ENCODE data around the gene MBIP.

The MBIP gene

GRCh38 chr14:36313206-36313605, 7.2 kb downstream of the MBIP start:
- DNase-seq, result no peak

GRCh38 chr14:36306836-36307235, 13.6 kb downstream of the MBIP start:
- no peak for DNase-seq

GRCh38 chr14:36304895-36305294, 15.5 kb downstream of the MBIP start:
- DNase-seq, result no peak

GRCh38 chr14:36303960-36304359, 16.5 kb downstream of the MBIP start:
- DNase-seq, result no peak

- no peak for DNase-seq
Measured at GRCh38 chr14:36302823-36303222, 17.6 kb downstream of the MBIP start.

GRCh38 chr14:36301159-36301558, 19.3 kb downstream of the MBIP start:
- no peak for DNase-seq

GRCh38 chr14:36300337-36300736, 20.1 kb downstream of the MBIP start:
- DNase-seq, result no peak

- no peak for DNase-seq
Measured at GRCh38 chr14:36295642-36296627, 24.5 kb downstream of the MBIP start.

GRCh38 chr14:36294543-36294942, 25.9 kb downstream of the MBIP start:
- no peak for DNase-seq

- peak; percentile 29 for DNase-seq
Measured at GRCh38 chr14:36293824-36294223, 26.6 kb downstream of the MBIP start.

- no peak for DNase-seq
Measured at GRCh38 chr14:36289954-36290353, 30.5 kb downstream of the MBIP start.

GRCh38 chr14:36288496-36288895, 31.9 kb downstream of the MBIP start:
- no peak for DNase-seq

GRCh38 chr14:36284971-36285595, 35.4 kb downstream of the MBIP start:
- DNase-seq, result no peak

- DNase-seq, result peak; percentile 6
Measured at GRCh38 chr14:36281309-36281708, 39.1 kb downstream of the MBIP start.

GRCh38 chr14:36279306-36280190, 40.9 kb downstream of the MBIP start:
- no peak for DNase-seq

GRCh38 chr14:36275741-36276140, 44.7 kb downstream of the MBIP start:
- no peak for DNase-seq

GRCh38 chr14:36271939-36272907, 48.2 kb downstream of the MBIP start:
- no peak for DNase-seq

- DNase-seq, result no peak
Measured at GRCh38 chr14:36271222-36271621, 49.2 kb downstream of the MBIP start.

GRCh38 chr14:36270191-36270590, 50.2 kb downstream of the MBIP start:
- DNase-seq, result no peak

GRCh38 chr14:36268121-36268520, 52.3 kb downstream of the MBIP start:
- DNase-seq, result no peak

GRCh38 chr14:36264595-36264994, 55.8 kb downstream of the MBIP start:
- DNase-seq, result no peak

- no peak for DNase-seq
Measured at GRCh38 chr14:36264107-36264506, 56.3 kb downstream of the MBIP start.
